ENCODE results near the gene PNPLA2.
A peak's percentile ranks its signal among the peaks of the same experiment; 100 is the strongest.

The PNPLA2 gene

GRCh38 chr11:819943-820649 lies 1.4 kb downstream of the PNPLA2 start:
- DNase-seq: peak; percentile 91 to 93

GRCh38 chr11:820655-821511 lies 2.2 kb downstream of the PNPLA2 start:
- DNase-seq: no peak

GRCh38 chr11:821512-822371 lies 3.0 kb downstream of the PNPLA2 start:
- DNase-seq: no peak

GRCh38 chr11:823441-824291 lies 5.0 kb downstream of the PNPLA2 start:
- no peak for DNase-seq

- no peak for DNase-seq
Observed at GRCh38 chr11:824292-824880, 5.7 kb downstream of the PNPLA2 start.

- DNase-seq: no peak
Observed at GRCh38 chr11:824942-825341, 6.2 kb downstream of the PNPLA2 start.

GRCh38 chr11:825366-826226 lies 6.9 kb downstream of the PNPLA2 start:
- no peak for DNase-seq

GRCh38 chr11:826227-826621 lies 7.5 kb downstream of the PNPLA2 start:
- no peak for DNase-seq

GRCh38 chr11:826836-827145 lies 8.1 kb downstream of the PNPLA2 start:
- peak in 1 of 2 experiments; percentile 44 for DNase-seq

GRCh38 chr11:827146-827896 lies 8.6 kb downstream of the PNPLA2 start:
- DNase-seq: peak in 1 of 2 experiments; percentile 50

- DNase-seq: no peak
Observed at GRCh38 chr11:827897-828192, 9.1 kb downstream of the PNPLA2 start, which contains the start of gene CRACR2B. Gene CRACR2B (plus strand): TSS chr11:827919. CDS start chr11:828608, 689 bp downstream.

- DNase-seq: no peak
Observed at GRCh38 chr11:828506-829175, 9.9 kb downstream of the PNPLA2 start.

- DNase-seq: peak in 1 of 2 experiments; percentile 40
Observed at GRCh38 chr11:829176-829846, 10.6 kb downstream of the PNPLA2 start.

GRCh38 chr11:829847-830294 lies 11.2 kb downstream of the PNPLA2 start:
- DNase-seq: peak in 1 of 2 experiments; percentile 41

- DNase-seq: peak; percentile 75 to 82
Observed at GRCh38 chr11:830295-831117, 11.8 kb downstream of the PNPLA2 start.

GRCh38 chr11:831118-831864 lies 12.6 kb downstream of the PNPLA2 start:
- DNase-seq: no peak

- DNase-seq: peak in 1 of 2 experiments; percentile 28
Observed at GRCh38 chr11:831961-832528, 13.3 kb downstream of the PNPLA2 start.
